Glomerular visceral epithelial cell (primary cell): ENCODE measurements around the gene CYLD.

Source experiments
- DNase-seq: peaks from one replicate; pipeline ENCODE4 v3.0.0-alpha.2; 2016; ENCODE audit errors: extremely low spot score

CYLD gene

GRCh38 chr16:50845296-50845695 lies 103.4 kb downstream of the CYLD start:
- DNase-seq = no peak

- no peak for DNase-seq
These were observed 104.6 kb downstream of the CYLD start for GRCh38 chr16:50846511-50846910.

GRCh38 chr16:50847166-50847565 lies 105.3 kb downstream of the CYLD start:
- DNase-seq = no peak

GRCh38 chr16:50848755-50849514 lies 107.0 kb downstream of the CYLD start:
- no peak for DNase-seq
